B cell (primary cell): ENCODE results near the gene ITCH. TPM values are rescaled to one million over a fixed set of nuclear protein-coding genes. Genes with fewer than 3 reads are reported as not detected.

ENCODE experiments used
- ATAC-seq: fragments of 200-7000 bp; cut with Tn5 transposase; one replicate; pipeline ENCODE4 v1.10.0; 2021; ENCODE audit warnings: low read depth, mild to moderate bottlenecking, moderate number of reproducible peaks, moderate library complexity
- CTCF ChIA-PET: fragments of 350-600 bp; sonication (Branson Sonifier 250); formaldehyde crosslinking; loops from one replicate; lab custom pipeline; 2021; ENCODE audit warnings: antibody characterized with exemption, inconsistent platforms; lab: Charles Lee
- POLR2A ChIA-PET: fragments of 350-600 bp; sonication (Branson Sonifier 250); formaldehyde crosslinking; loops from one replicate; lab custom pipeline; 2021; ENCODE audit warnings: antibody characterized with exemption; lab: Charles Lee
- DNase-seq: peaks from one replicate; pipeline ENCODE4 v3.0.0; 2013
- H2AFZ ChIP-seq: 2 replicates; pipeline ENCODE4 v1.6.1; 2012; ENCODE audit warnings: mild to moderate bottlenecking, low read depth, low read length; ENCODE audit not compliant: insufficient read depth, poor library complexity, severe bottlenecking
- H3K27ac ChIP-seq, 2 donors: 1 replicate in 1 of 2; 2 replicates in 1 of 2; pipeline ENCODE4 v1.5.1; 2012 to 2013; ENCODE audit warnings: low read length in 2 of 2, mild to moderate bottlenecking in 2 of 2, moderate library complexity in 1 of 2
- H3K27me3 ChIP-seq, 4 experiments: fragments of 200-600 bp in 1 of 4; sonication (generic) in 1 of 4; replicated peaks in 1 of 4; 1 replicate in 2 of 4; 2 replicates in 2 of 4; pipeline versions ENCODE4 v1.6.1 to v1.7.0; 2013 to 2016; ENCODE audit warnings: low read length in 3 of 4, mild to moderate bottlenecking in 2 of 4, mixed read lengths in 1 of 4, moderate library complexity in 1 of 4; ENCODE audit not compliant: insufficient read depth in 4 of 4, control insufficient read depth in 3 of 4; ENCODE audit errors: control extremely low read depth in 1 of 4
- H3K36me3 ChIP-seq, 2 experiments: replicated peaks in 1 of 2; 1 replicate in 1 of 2; 2 replicates in 1 of 2; pipeline versions ENCODE4 v1.6.1 to v1.7.1; 2013; ENCODE audit warnings: low read length in 1 of 2; ENCODE audit not compliant: insufficient read depth in 2 of 2, control insufficient read depth in 1 of 2; ENCODE audit errors: control extremely low read depth in 1 of 2, extremely low read depth in 1 of 2
- H3K4me1 ChIP-seq, 2 donors: fragments of 200-600 bp in 1 of 2; sonication (generic) in 1 of 2; 1 replicate in 1 of 2; 2 replicates in 1 of 2; pipeline versions ENCODE4 v1.5.1 to v1.6.1; 2013 to 2017; ENCODE audit warnings: low read length in 2 of 2; ENCODE audit not compliant: control insufficient read depth in 2 of 2, insufficient read depth in 2 of 2
- H3K4me2 ChIP-seq: replicated peaks from 2 replicates; pipeline ENCODE3; 2012; ENCODE audit warnings: mild to moderate bottlenecking, low read depth, low read length; ENCODE audit not compliant: poor library complexity, severe bottlenecking
- H3K4me3 ChIP-seq, 5 experiments: fragments of 200-600 bp in 1 of 5; sonication (generic) in 1 of 5; 1 replicate in 3 of 5; 2 replicates in 2 of 5; pipeline versions ENCODE4 v1.5.1 to v1.7.0; 2011 to 2016; ENCODE audit warnings: low read length in 4 of 5, mild to moderate bottlenecking in 4 of 5, low read depth in 2 of 5, control low read depth in 1 of 5, moderate library complexity in 1 of 5; ENCODE audit not compliant: insufficient read depth in 1 of 5; ENCODE audit errors: control extremely low read depth in 1 of 5, extremely low read depth in 1 of 5
- H3K79me2 ChIP-seq: fragments of 200-600 bp; sonication (generic); one replicate; pipeline ENCODE4 v1.6.0; 2016; ENCODE audit warnings: low read length; ENCODE audit not compliant: control insufficient read depth, insufficient read depth
- H3K9ac ChIP-seq: fragments of 200-600 bp; sonication (generic); 2 replicates; pipeline ENCODE4 v1.6.1; 2017; ENCODE audit warnings: mild to moderate bottlenecking, low read length, moderate library complexity
- H3K9me3 ChIP-seq, 3 donors: one replicate each; pipeline versions ENCODE4 v1.6.1 to v1.7.1; 2013; ENCODE audit warnings: low read length in 2 of 3; ENCODE audit not compliant: control insufficient read depth in 2 of 3, insufficient read depth in 1 of 3; ENCODE audit errors: control extremely low read depth in 1 of 3
- H4K20me1 ChIP-seq: 2 replicates; pipeline ENCODE4 v1.6.0; 2012; ENCODE audit warnings: mild to moderate bottlenecking, low read length; ENCODE audit not compliant: insufficient read depth, control insufficient read depth, poor library complexity, severe bottlenecking
- H3K27ac Mint-ChIP-seq: one replicate; pipeline ENCODE4 v1.8.0; 2021; ENCODE audit warnings: mixed read lengths
- H3K27me3 Mint-ChIP-seq: one replicate; pipeline ENCODE4 v1.8.0; 2021; ENCODE audit warnings: mixed read lengths
- H3K4me1 Mint-ChIP-seq: one replicate; pipeline ENCODE4 v1.8.0; 2021; ENCODE audit warnings: mixed read lengths
- H3K4me3 Mint-ChIP-seq: one replicate; pipeline ENCODE4 v1.8.0; 2021; ENCODE audit warnings: mixed read lengths
- H3K9me3 Mint-ChIP-seq: one replicate; pipeline ENCODE4 v1.8.0; 2022; ENCODE audit warnings: mixed read lengths; ENCODE audit not compliant: insufficient read depth
- EZH2 ChIP-seq: IDR thresholded peaks from 2 replicates; pipeline ENCODE4 v1.6.1; 2012; ENCODE audit warnings: borderline replicate concordance, low read depth, mild to moderate bottlenecking, moderate library complexity, low read length; ENCODE audit not compliant: insufficient read depth, poor library complexity, severe bottlenecking
- WGBS: methylation state at CpG from one replicate; pipeline ENCODE4 v1.1.5; 2013; ENCODE audit warnings: missing lambda C conversion rate; ENCODE audit not compliant: insufficient coverage; 5-methylcytosine and 5-hydroxymethylcytosine counted together
- intact Hi-C: fragments of 100-400 bp; cut with micrococcal nuclease; formaldehyde crosslinking; loops from one replicate; pipeline ENCODE4 v1.10.0; 2022
- polyA plus RNA-seq: library from polyadenylated mRNA; depleted of rRNA; stranded (reverse); fragments of >200 nt; gene quantifications from 2 replicates; pipeline ENCODE4 v1.2.3, GENCODE V29; 2012
- total RNA-seq, 2 donors: library from RNA; stranded (reverse); fragments of 120-200 nt in 1 of 2; gene quantifications; 1 replicate in 1 of 2; 2 replicates in 1 of 2; pipeline versions ENCODE4 v1.2.3 to v1.2.4, GENCODE V29; 2013 to 2022
- TF ChIP-seq, protein P1 (sequence below): fragments of 200-600 bp; IDR thresholded peaks from one replicate; pipeline ENCODE4 v1.8.0; 2022; ENCODE audit warnings: antibody characterized with exemption, mild to moderate bottlenecking

The ITCH gene
- total and polyA plus RNA-seq, 2 donors (not counting 1 experiment from before 2014, with no cell fraction given) = 10.0 to 110 TPM

DNA sequence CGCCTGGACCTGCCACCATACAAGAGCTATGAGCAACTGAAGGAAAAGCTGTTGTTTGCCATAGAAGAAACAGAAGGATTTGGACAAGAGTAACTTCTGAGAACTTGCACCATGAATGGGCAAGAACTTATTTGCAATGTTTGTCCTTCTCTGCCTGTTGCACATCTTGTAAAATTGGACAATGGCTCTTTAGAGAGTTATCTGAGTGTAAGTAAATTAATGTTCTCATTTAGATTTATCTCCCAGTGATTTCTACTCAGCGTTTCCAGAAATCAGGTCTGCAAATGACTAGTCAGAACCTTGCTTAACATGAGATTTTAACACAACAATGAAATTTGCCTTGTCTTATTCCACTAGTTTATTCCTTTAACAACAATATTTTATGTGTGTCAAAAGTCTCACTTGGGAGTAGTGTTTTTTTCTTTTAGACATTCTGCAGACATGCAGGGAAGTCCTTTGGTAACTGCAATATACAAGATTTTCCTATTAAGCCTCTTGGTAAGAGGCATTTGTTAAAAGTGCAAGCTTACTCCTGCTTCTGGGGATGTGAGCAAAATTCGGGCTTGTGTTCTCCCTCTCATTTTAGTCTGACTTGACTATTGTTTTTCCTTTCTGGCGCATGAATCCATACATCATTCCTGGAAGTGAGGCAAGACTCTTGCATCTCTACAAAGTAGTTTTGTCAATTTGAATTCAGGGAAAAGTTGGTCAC is 144.8 kb downstream of the ITCH start:
- Histone ChIP-seq H4K20me1 (no peaks in the 10 kb centered on the region), H3K4me3 (no peak overlapping the region), H3K27me3 (no peaks in the 10 kb centered on the region), H3K4me2 (no peak overlapping the region), H3K9ac (no peak overlapping the region), H3K79me2 (no peaks in the 10 kb centered on the region), H3K36me3 (peaks cover 24 to 34% of the 10 kb centered on the region in 2 experiments), H3K27ac (no peak overlapping the region), H2AFZ (no peak overlapping the region), H3K4me1 (no peaks in the 10 kb centered on the region), H3K9me3 (no peaks in the 10 kb centered on the region)
- ATAC-seq (no peak), DNase-seq (no peak)
- ChIA-PET POLR2A (no interaction called here), CTCF (no interaction called here)
- no peak overlapping the region for H3K27ac Mint-ChIP-seq
- H3K4me1 Mint-ChIP-seq = peaks cover 3% of the 10 kb centered on the region
- no peaks in the 10 kb centered on the region for H3K27me3 Mint-ChIP-seq
- intact Hi-C loops = no loop called here
- H3K4me3 Mint-ChIP-seq = no peak overlapping the region
- no CpG with 5 or more reads among the region's 4 CpGs for WGBS
- H3K9me3 Mint-ChIP-seq = no peaks in the 10 kb centered on the region
- TF ChIP-seq EZH2 = no peak
- TF ChIP-seq, protein P1, sequence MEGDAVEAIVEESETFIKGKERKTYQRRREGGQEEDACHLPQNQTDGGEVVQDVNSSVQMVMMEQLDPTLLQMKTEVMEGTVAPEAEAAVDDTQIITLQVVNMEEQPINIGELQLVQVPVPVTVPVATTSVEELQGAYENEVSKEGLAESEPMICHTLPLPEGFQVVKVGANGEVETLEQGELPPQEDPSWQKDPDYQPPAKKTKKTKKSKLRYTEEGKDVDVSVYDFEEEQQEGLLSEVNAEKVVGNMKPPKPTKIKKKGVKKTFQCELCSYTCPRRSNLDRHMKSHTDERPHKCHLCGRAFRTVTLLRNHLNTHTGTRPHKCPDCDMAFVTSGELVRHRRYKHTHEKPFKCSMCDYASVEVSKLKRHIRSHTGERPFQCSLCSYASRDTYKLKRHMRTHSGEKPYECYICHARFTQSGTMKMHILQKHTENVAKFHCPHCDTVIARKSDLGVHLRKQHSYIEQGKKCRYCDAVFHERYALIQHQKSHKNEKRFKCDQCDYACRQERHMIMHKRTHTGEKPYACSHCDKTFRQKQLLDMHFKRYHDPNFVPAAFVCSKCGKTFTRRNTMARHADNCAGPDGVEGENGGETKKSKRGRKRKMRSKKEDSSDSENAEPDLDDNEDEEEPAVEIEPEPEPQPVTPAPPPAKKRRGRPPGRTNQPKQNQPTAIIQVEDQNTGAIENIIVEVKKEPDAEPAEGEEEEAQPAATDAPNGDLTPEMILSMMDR = no peak

DNA sequence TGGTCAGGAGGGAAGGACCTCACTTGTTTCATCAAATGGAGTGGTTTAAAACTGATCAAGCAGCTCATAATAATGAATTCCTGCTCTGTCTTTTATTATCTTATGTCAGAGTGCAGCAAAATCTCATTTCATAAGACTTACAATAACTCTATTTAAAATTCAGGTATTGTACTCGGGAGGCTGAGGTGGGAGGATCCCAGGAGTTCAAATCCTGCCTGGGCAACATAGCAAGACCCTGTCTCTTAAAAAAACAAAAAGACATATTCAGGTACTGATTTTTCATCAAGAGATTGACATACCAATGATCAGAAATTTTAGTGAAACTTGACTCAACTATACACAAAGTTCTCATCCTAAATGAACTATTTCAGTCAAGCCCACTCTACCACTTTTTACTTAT is 147.5 kb downstream of the ITCH start:
- H3K4me3 Mint-ChIP-seq = no peak overlapping the region
- no peak overlapping the region for H3K27ac Mint-ChIP-seq
- intact Hi-C loops = no loop called here
- DNase-seq = no peak
- H3K4me1 Mint-ChIP-seq = peaks cover 20% of the 10 kb centered on the region
- Histone ChIP-seq H3K4me2 (no peak overlapping the region), H3K27ac (no peak overlapping the region), H2AFZ (no peak overlapping the region), H3K27me3 (no peaks in the 10 kb centered on the region), H3K4me3 (no peak overlapping the region), H3K79me2 (no peaks in the 10 kb centered on the region), H3K9me3 (no peaks in the 10 kb centered on the region), H3K4me1 (peaks cover 5% of the 10 kb centered on the region in 2 donors), H3K36me3 (peaks cover 24 to 28% of the 10 kb centered on the region in 2 experiments), H4K20me1 (no peaks in the 10 kb centered on the region), H3K9ac (no peak overlapping the region)
- H3K9me3 Mint-ChIP-seq = no peaks in the 10 kb centered on the region
- no peaks in the 10 kb centered on the region for H3K27me3 Mint-ChIP-seq
- ChIA-PET POLR2A (no interaction called here), CTCF (no interaction called here)
- TF ChIP-seq, protein P1 = no peak
- no peak for TF ChIP-seq EZH2
- ATAC-seq = no peak
- 100% methylated on average over 1 of the region's 1 CpG for WGBS
